DOHH2 (cell line): ENCODE measurements around the gene IPO8.

Experiments used
- H3F3A ChIP-seq: fragments of 200-600 bp; sonication (generic), shearing (Covaris generic); 2 replicates; pipeline ENCODE4 v1.6.0; 2016; ENCODE audit warnings: antibody characterized with exemption, mild to moderate bottlenecking; ENCODE audit not compliant: control insufficient read depth, insufficient read depth
- H3K27ac ChIP-seq: fragments of 200-600 bp; sonication (generic); 2 replicates; pipeline ENCODE4 v1.5.1; 2014; ENCODE audit warnings: low read depth, mild to moderate bottlenecking, low read length, moderate library complexity
- H3K27me3 ChIP-seq: fragments of 200-600 bp; sonication (generic); 2 replicates; pipeline ENCODE4 v1.6.1; 2014; ENCODE audit warnings: mild to moderate bottlenecking, low read length, mixed read lengths; ENCODE audit not compliant: control insufficient read depth
- H3K36me3 ChIP-seq: fragments of 200-600 bp; sonication (generic); 2 replicates; pipeline ENCODE4 v1.6.1; 2014; ENCODE audit warnings: mild to moderate bottlenecking, low read length, moderate library complexity, mixed read lengths; ENCODE audit not compliant: control insufficient read depth
- H3K4me1 ChIP-seq: fragments of 200-600 bp; sonication (generic); 2 replicates; pipeline ENCODE4 v1.6.1; 2014; ENCODE audit warnings: mild to moderate bottlenecking, low read length, mixed read lengths; ENCODE audit not compliant: control insufficient read depth
- H3K4me2 ChIP-seq: fragments of 200-600 bp; sonication (generic); 2 replicates; pipeline ENCODE4 v1.6.0; 2014; ENCODE audit warnings: mild to moderate bottlenecking, low read length, moderate library complexity
- H3K4me3 ChIP-seq: fragments of 200-600 bp; sonication (generic); 2 replicates; pipeline ENCODE4 v1.5.1; 2014; ENCODE audit warnings: mild to moderate bottlenecking, low read length, mixed read lengths
- H3K79me2 ChIP-seq: fragments of 200-600 bp; sonication (generic); 2 replicates; pipeline ENCODE4 v1.6.1; 2014; ENCODE audit warnings: mild to moderate bottlenecking, low read length, mixed read lengths; ENCODE audit not compliant: control insufficient read depth
- H3K9me2 ChIP-seq: fragments of 200-600 bp; sonication (generic); replicated peaks from 2 replicates; pipeline ENCODE4 v1.6.1; 2014; ENCODE audit warnings: mild to moderate bottlenecking, low read length, mixed read lengths; ENCODE audit not compliant: control insufficient read depth
- H3K9me3 ChIP-seq: fragments of 200-600 bp; sonication (generic); 2 replicates; pipeline ENCODE4 v1.6.1; 2014; ENCODE audit warnings: antibody characterized with exemption, low read length, mixed read lengths; ENCODE audit not compliant: control insufficient read depth, insufficient read depth
- H4K20me1 ChIP-seq: fragments of 200-600 bp; sonication (generic); 2 replicates; pipeline ENCODE4 v1.6.0; 2014; ENCODE audit warnings: low read depth, mild to moderate bottlenecking, antibody characterized with exemption, low read length, moderate library complexity; ENCODE audit not compliant: control insufficient read depth, insufficient read depth
- CTCF ChIP-seq: fragments of 200-600 bp; sonication (generic); IDR thresholded peaks from one replicate; pipeline ENCODE4 v1.5.1; 2014; ENCODE audit warnings: antibody characterized with exemption, mild to moderate bottlenecking, low read depth, low read length; ENCODE audit not compliant: poor library complexity, severe bottlenecking
- EZH2phosphoT487 ChIP-seq: fragments of 200-600 bp; sonication (generic); IDR thresholded peaks from 2 replicates; pipeline ENCODE4 v1.6.1; 2017; ENCODE audit warnings: borderline replicate concordance, mild to moderate bottlenecking, antibody characterized with exemption, low read length, moderate library complexity, mixed read lengths

Gene IPO8

GRCh38 chr12:30696943-30697342 lies 1.3 kb upstream of the IPO8 start:
- Histone ChIP-seq H3K4me3 (no peak overlapping the region), H3K27ac (no peak overlapping the region), H3K9me2 (no peaks in the 10 kb centered on the region), H3K4me1 (peaks cover 20% of the 10 kb centered on the region), H3K27me3 (no peaks in the 10 kb centered on the region), H3K36me3 (peaks cover 3% of the 10 kb centered on the region; the same call in 1 of the 2 replicates), H3K9me3 (no peaks in the 10 kb centered on the region), H3K4me2 (peak overlapping the region; percentile 79; the same call in 1 of the 2 replicates), H4K20me1 (peaks cover 12% of the 10 kb centered on the region; the same call in 1 of the 2 replicates), H3K79me2 (peaks cover 37% of the 10 kb centered on the region), H3F3A (no peaks in the 10 kb centered on the region)
- TF ChIP-seq CTCF (no peak), EZH2phosphoT487 (no peak)

- no peaks in the 10 kb centered on the region for H3K27me3 ChIP-seq
- H3K27ac ChIP-seq = no peak overlapping the region
- peaks cover 42% of the 10 kb centered on the region for H3K79me2 ChIP-seq
- H3F3A ChIP-seq = no peaks in the 10 kb centered on the region
- peaks cover 20% of the 10 kb centered on the region for H3K4me1 ChIP-seq
- H4K20me1 ChIP-seq = peaks cover 12% of the 10 kb centered on the region; the same call in 1 of the 2 replicates
- TF ChIP-seq CTCF (no peak), EZH2phosphoT487 (no peak)
- H3K4me2 ChIP-seq = peak overlapping the region; percentile 79
- no peaks in the 10 kb centered on the region for H3K9me2 ChIP-seq
- H3K4me3 ChIP-seq = peak overlapping the region; percentile 89
- H3K9me3 ChIP-seq = no peaks in the 10 kb centered on the region
- peaks cover 3% of the 10 kb centered on the region; the same call in 1 of the 2 replicates for H3K36me3 ChIP-seq
These were observed 817 bp upstream of the IPO8 start for GRCh38 chr12:30696486-30696885.

- H3K36me3 ChIP-seq = peaks cover 3% of the 10 kb centered on the region; the same call in 1 of the 2 replicates
- H3K27me3 ChIP-seq = no peaks in the 10 kb centered on the region
- no peaks in the 10 kb centered on the region for H3K9me2 ChIP-seq
- H3K4me3 ChIP-seq = peak overlapping the region; percentile 89
- peaks cover 46% of the 10 kb centered on the region for H3K79me2 ChIP-seq
- peak overlapping the region; percentile 79 for H3K4me2 ChIP-seq
- H3K27ac ChIP-seq = peak overlapping the region; percentile 28
- no peaks in the 10 kb centered on the region for H3F3A ChIP-seq
- H3K4me1 ChIP-seq = peaks cover 20% of the 10 kb centered on the region
- H4K20me1 ChIP-seq = peaks cover 12% of the 10 kb centered on the region
- H3K9me3 ChIP-seq = no peaks in the 10 kb centered on the region
- TF ChIP-seq EZH2phosphoT487 (no peak), CTCF (no peak)
These were observed 387 bp upstream of the IPO8 start for GRCh38 chr12:30696103-30696408.
